Ammon's horn (tissue), 1 donor: ENCODE results near the gene GPRC5B.

Source experiments
- DNase-seq: peaks from one replicate; pipeline ENCODE4 v3.0.0-alpha.2; 2016; ENCODE audit warnings: low spot score

GPRC5B gene

DNA sequence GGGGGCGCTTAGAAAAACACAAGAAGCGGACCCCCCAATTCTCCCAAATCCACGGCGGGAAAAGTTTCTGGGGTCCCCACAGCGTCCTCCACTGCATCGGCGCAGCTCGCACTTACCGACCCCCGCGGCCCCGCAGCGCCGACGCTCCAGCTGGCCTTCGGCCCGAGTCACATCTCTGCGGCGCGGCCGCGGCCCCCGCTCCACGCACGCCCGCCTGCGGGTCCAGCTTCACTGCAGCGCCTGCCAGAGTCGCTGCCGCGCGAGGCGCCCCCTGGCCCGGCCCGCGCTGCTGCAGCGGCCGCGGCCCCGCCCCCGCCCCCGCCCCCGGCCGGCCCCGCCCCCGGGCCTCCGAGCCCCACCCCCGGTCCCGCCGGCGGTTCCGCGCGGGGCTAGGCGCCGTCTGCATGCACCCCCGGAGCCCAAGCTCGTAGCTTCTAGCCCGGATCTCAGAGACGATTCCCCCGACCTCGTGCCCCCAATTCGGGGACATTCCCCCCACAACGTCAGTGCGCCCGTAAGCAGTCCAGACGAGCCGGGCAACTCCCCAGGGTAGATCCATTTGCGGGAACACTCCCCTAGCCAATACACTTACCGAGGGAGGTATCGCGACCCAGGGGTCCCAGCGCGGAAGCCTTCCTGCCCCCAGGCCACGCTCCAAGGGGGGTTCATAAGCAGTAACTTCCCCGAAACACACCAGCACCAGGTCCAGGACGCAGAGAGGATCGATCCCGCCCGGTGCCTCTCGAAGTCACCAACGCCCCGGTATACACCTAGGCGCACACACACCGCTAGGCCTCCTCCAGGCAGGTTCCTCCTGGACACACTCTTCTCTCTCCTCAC is at the start of gene GPRC5B:
Gene GPRC5B, minus strand, starts transcription at position 238 of the 840 bp plus-strand sequence. CDS start 12,003 bp downstream, outside the sequence.
- DNase-seq: peak; percentile 73

DNA sequence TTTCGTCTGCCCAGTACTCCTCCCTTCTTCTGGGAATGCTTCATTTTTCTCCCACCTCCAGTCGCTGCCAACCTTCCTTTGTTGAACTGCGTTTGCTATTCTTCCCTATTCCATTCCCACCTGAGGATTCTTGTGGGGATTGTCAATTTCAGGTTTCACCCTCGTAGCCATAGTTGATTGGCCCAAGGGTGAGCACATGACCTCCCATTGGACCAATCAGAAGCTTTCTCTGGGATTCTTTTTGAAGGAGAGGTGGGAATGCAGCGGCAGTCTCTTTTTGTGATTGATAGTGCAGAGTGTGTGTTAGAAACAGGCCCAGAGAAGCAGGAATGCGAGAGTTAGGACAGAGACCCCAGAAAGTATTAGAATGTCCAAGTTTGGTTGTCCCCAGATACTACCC is 49.1 kb upstream of the GPRC5B start:
- no peak for DNase-seq

GRCh38 chr16:19929062-19929511 is 44.4 kb upstream of the GPRC5B start:
- DNase-seq: no peak

DNA sequence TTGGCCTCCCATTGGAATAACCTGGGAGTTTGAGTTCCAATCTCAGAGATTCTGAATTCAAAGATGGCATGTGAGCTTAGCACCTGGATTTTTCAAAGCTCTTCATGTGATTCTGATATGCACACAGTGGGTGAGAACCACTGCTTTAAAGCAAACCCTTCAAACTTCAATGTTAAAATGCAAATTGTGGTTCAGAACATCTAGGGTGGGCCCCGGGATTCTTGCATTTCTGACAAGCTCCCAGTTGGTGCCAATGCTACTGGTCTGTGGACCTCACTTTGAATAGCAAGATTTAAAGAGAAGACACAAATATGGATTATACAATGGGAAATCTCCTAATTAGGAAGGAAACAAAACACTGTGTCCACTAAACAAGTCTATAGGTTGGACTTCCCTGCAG is 43.8 kb upstream of the GPRC5B start:
- DNase-seq: no peak

DNA sequence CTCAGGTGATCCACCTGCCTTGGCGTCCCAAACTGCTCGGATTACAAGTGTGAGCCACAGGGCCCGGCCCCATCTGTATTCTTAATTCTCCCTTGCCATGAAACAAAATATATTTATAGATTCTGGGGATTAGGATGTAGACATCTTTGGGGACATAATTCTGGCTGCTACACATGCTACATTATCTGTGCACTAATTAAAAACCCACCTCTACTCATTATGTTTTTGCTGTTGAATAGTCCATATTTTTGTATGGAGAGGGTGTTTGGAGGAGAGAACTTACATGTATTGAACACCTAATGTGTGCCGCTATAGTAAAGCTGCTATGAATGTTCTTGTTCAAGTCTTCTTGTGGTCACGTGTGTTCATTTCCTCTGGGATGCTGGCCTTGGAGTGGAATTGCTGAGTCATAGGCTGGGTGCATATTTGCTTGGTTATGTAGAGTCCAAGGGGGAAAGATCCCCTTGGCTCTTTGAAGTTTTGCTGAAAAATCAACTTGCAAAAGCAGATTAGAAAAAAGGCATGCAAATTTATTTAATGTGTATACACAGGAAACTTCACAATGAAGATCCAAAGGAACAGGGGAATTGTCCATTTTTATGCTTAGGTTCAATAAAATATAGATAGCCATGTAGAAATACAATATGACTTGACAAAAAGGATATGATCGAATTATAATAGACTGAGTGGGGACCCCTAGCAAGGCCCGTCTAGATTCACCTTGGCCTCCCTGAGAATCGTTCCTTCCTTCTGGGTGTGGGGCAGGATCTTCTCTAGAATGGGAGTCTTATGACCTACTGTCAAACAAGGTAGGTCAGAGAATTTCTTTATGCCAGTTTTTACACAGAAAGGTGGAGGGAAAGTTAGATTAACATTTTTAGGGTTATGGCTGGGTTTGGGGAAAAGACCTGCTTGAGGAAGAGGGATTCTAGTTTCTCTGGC is 42.1 kb upstream of the GPRC5B start:
- no peak for DNase-seq

DNA sequence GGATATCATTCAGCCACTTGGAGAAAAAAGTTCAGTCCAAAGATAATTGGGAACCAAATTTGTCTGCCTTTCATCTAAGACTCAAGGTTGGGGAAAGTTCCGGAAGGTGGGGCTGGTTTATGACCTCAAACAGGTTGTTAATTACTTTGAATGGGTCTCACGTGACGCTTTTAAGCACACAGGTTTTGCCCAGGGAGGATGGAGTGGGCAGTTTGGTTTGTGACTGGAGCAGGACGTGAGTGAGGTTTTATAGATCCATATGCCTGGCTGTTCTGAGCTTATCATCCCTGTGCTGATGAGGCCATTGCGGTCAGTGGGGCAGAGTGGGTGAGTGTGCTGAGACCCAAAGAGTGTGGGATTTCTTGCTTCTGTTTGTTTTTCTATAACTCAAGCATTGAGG is 38.7 kb upstream of the GPRC5B start:
- DNase-seq: no peak

GRCh38 chr16:19919142-19919541 is 34.5 kb upstream of the GPRC5B start:
- no peak for DNase-seq

DNA sequence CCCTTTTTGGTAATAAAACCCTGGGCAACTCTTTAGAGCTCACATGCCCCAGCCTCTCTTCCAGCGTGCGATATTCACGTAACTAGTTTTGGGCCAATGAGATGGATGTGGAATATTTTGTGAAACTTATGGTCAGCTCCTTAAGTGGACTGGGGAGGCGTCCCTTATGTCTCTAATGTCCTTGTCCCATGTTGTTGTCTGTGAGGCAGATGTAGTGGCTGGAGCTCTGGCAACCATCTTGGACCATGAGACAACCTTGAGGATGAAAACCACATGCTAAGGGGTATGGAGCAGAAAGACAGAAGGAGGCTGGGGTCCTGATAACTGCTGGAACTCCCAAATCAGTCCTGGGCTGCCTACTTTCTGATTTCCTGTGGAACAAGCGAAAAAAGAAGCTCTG is 31.4 kb upstream of the GPRC5B start:
- DNase-seq: no peak

DNA sequence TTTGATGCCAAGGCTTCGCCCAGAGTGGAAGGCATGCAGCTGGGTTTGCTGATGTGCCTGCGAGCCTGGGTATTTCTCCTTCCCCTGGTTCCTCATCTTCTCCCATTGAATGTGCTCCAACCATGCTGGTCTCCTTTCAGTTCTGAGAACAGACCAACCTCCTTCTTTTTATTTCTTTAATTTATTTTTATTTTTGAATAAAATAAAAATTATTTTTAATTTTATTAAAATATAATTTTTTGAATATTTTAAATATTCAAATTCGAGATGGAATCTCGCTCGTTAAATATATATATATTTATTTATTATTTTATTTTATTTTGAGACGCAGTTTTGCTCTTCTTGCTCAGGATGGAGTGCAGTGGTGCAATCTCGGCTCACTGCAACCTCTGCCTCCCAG is 30.2 kb upstream of the GPRC5B start:
- DNase-seq: no peak

- DNase-seq: no peak
Measured at GRCh38 chr16:19913340-19913645, 28.6 kb upstream of the GPRC5B start.

DNA sequence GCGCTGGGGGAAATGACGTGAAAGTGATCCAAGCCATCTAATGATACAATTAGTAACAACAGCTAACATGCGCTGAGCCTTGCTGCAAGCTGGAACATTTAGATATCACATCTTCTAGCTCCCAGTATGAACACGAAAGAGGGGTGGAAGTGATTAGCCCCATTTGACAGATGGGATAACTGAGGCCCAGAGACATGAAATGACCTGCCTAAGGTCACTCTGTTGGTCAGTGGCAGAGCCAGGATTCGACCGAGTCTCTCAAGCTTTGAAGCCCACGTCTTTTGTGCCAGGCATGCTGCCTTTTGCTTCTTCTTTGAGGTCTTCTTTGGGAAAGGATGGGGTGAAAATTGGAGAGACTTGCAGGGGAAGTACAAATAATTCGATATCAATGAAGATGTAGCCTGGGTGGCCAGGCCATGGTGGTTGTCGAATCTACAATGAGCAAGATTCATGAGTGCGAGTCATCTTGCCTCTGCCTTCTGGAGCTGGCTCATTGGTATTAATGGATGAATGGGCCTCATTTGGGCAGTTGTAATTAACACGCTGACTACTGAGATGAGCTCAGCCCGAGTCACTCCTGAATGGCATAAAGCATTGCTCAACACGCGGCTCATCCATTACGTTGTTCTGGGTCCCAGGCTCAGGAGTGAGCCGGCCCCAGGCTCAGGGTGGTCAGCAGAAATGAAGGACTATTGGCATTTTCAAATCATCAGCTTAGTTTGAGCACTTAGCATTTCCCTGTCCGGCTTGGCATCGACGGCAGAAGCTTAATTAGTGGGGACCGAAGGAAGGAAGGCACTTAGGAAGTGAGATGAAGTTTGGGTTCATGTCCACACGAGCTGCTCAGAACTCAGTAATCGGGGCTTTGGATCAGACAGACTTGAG is 28.0 kb upstream of the GPRC5B start:
- no peak for DNase-seq

GRCh38 chr16:19911747-19912454 is 27.3 kb upstream of the GPRC5B start:
- DNase-seq: no peak

DNA sequence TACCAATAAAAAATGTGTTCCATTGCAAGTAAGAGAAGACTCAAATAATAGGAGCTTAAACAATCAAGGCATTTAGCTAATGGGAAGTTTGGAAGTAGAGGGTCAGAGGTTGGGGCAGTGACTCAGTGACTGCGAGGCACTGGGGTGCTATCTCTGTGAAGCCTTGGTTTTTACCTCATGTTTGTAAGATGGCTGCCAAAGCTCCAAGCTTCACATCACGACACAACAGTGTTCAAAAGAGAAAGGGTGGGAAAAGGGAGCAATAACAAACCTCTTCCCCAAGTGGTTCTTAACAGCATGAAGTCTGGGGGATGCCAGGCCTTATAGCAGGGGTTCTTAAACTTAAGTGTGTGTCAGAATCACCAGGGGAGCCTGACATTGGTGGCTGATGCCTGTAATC is 26.6 kb upstream of the GPRC5B start:
- DNase-seq: no peak

DNA sequence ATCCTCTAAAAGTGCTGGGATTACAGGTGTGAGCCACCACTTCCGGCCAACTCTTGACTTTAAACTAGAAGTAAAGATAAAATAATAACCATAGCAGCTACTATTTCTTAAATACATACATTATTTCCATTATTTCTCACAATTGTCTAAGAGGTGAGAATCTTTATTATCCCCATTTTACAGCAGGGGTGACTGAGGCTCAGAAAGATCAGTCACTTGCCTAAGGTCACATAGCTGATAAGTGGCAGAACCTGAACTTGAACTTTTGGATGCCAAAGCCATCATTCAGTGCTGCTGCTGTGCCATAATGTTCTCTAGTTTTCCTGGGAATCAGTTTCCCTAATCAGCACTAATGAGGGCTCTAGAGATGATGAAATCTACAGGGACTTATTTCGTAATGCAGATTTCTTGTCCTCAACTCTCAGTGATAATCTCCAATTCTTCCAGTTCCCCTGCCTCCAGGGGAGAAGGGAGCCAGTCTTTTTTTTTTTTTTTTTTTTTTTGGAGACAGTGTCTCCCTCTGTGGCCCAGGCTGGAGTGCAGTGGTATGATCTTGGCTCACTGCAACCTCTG is 25.2 kb upstream of the GPRC5B start:
- no peak for DNase-seq

- DNase-seq: no peak
Measured at GRCh38 chr16:19908921-19909320, 24.3 kb upstream of the GPRC5B start.

GRCh38 chr16:19907161-19907992 is 22.7 kb upstream of the GPRC5B start:
- peak; percentile 72 for DNase-seq

DNA sequence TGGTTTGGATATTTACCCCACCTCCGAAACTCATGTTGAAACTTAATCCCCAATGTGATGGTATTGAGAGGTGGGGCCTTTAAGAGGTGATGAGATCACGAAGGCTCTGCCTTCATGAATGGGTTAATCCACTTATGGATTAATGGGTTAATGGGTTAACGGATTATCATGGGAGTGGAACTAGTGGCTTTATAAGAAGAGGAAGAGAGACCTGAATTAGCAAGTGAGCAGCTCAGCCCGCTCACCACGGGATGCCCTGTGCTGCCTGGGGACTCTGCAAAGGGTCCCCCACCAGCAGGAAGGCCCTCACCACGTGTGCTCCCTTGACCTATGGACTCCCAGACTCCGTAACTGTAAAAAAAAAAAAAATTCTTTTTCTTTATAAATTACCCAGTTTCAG is 16.5 kb upstream of the GPRC5B start:
- no peak for DNase-seq

GRCh38 chr16:19899605-19899955 is 14.9 kb upstream of the GPRC5B start:
- DNase-seq: no peak

DNA sequence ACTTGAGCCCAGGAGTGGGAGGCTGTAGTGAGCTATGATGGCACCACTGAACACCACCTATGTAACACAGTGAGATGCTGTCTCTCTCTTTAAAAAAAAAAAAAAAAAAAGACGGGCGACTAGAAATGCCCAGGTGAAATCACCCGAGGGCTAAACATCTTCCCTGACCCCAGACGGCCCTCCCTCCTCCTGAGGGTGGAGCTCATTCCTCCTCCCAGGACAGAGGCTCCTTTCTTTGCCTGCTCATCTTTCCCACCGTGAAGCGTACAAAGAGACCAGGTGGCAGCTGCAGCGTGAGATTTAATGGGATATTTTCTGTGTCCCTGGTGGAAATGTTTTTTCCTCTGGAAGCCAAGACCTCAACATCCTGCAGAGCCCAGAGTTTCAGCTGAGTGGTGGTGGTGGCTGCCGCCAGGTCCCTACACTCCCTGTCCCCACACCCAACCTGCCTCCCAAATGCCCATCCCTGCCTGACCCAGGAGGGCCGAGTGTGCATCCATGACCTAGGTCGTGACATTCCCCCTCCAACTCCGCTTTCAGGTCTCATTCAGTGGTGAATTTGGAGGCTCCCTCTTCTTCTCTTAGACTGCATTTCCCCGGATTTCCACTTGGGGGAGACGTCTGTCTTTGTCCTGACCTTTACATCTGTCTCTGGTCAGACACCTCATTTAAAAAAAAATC is 14.4 kb upstream of the GPRC5B start:
- DNase-seq: peak; percentile 52

DNA sequence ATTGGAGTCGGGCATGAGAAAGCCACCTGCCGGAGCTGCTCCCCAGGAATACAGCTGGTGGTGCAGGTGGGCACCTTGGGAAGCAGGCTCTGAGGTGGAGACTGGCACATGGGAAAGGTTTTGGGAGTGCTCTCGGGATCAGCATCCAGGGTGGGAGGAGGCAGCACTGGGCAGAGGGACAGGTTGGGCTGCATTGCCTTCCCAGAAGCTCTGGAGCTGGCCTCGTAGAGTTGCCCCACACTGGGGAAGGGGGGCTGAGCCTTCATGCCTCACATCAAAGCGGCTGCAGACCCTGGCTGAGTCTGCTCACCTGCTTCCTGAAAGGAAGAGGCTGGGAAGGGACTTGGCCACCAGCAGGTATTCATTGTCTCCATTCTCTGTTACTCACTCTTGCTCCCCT is 13.5 kb upstream of the GPRC5B start:
- DNase-seq: no peak
